ENCODE results near the gene HERPUD1. TPM values are rescaled to one million over a fixed set of nuclear protein-coding genes. Genes with fewer than 3 reads are reported as not detected.

Gene HERPUD1
- total and polyA plus RNA-seq, 2 of the 13 experiments (the other 11 are each of a cell fraction or from before 2014, with no cell fraction given): 96.2 to 323 TPM

- TF ChIP-seq SMAD1 (CRISPR knock-in tag; IDR thresholded peaks at IDR 0.05; ENCODE audit: borderline replicate concordance, low read depth): peak; percentile 66; the same call in 1 of the 2 replicates
These were observed 12.7 kb upstream of the HERPUD1 start (continued) for GRCh38 chr16:56919099-56919800.

- DNase-seq (ENCODE audit: low spot score): no peak
- no peak overlapping the region for H3K4me3 ChIP-seq (replicated peaks in 1 of 3; ENCODE audit: insufficient read depth in 1 of 3, low read depth in 2 of 3, low read length in 3 of 3)
- WGBS (ENCODE audit: low lambda C conversion rate): 58% methylated on average over 4 of the region's 4 CpGs
- H3K4me2 ChIP-seq (ENCODE audit: low read depth, low read length): peak overlapping the region; percentile 6; the same call in 1 of the 2 replicates
- ATAC-seq: no peak
- H3K9ac ChIP-seq (ENCODE audit: insufficient read depth, low read depth, low read length): no peak overlapping the region
- no peaks in the 10 kb centered on the region for H3K79me2 ChIP-seq (ENCODE audit: insufficient read depth, low read length)
- no peaks in the 10 kb centered on the region for H3K9me3 ChIP-seq (ENCODE audit: low read length)
- in situ Hi-C loops (cut with HindIII; ENCODE audit: extremely low pct_ligation_motif_present, low pct_unique_long_range_greater_than_20kb): no loop called here
- H3K36me3 ChIP-seq (replicated peaks in 1 of 2; ENCODE audit: control insufficient read depth in 1 of 2, insufficient read depth in 2 of 2, low read length in 2 of 2): no peaks in the 10 kb centered on the region
- H3K27ac ChIP-seq (ENCODE audit: extremely low read length, insufficient read depth, low read length): peak overlapping the region; percentile 72
- TF ChIP-seq ZNF616 (CRISPR knock-in tag; IDR thresholded peaks at IDR 0.05; ENCODE audit: low read depth): no peak
- TF ChIP-seq THAP8 (CRISPR knock-in tag; IDR thresholded peaks at IDR 0.05; ENCODE audit: borderline replicate concordance): no peak
- TF ChIP-seq ZNF460 (CRISPR knock-in tag; IDR thresholded peaks at IDR 0.05; ENCODE audit: borderline replicate concordance): no peak
- TF ChIP-seq ZNF354B (CRISPR knock-in tag; IDR thresholded peaks at IDR 0.05): no peak
- TF ChIP-seq ZFP41 (CRISPR knock-in tag; IDR thresholded peaks at IDR 0.05; ENCODE audit: borderline replicate concordance): no peak
- TF ChIP-seq SALL1 (CRISPR knock-in tag; IDR thresholded peaks at IDR 0.05): no peak
- TF ChIP-seq ZNF432 (CRISPR knock-in tag; IDR thresholded peaks at IDR 0.05; ENCODE audit: borderline replicate concordance): no peak
- no peak for TF ChIP-seq ZNF317 (CRISPR knock-in tag; IDR thresholded peaks at IDR 0.05)
- TF ChIP-seq ZNF484 (CRISPR knock-in tag; IDR thresholded peaks at IDR 0.05; ENCODE audit: borderline replicate concordance, low read depth): no peak
- TF ChIP-seq ZNF652 (CRISPR knock-in tag; IDR thresholded peaks at IDR 0.05; ENCODE audit: borderline replicate concordance, low read depth): peak; percentile 69
- no peak for TF ChIP-seq ZSCAN21 (CRISPR knock-in tag; IDR thresholded peaks at IDR 0.05; ENCODE audit: borderline replicate concordance)
- TF ChIP-seq ZNF296 (CRISPR knock-in tag; conservative IDR thresholded peaks at IDR 0.05): no peak
- 0 out of 2 replicates have a peak, but pooled peaks have one; percentile 13 for TF ChIP-seq ZBTB7A (CRISPR knock-in tag; IDR thresholded peaks at IDR 0.05)
- TF ChIP-seq CREB1 (IDR thresholded peaks at IDR 0.05): no peak
- peak; percentile 35; the same call in 1 of the 2 replicates for TF ChIP-seq CREB1 (CRISPR knock-in tag; IDR thresholded peaks at IDR 0.05)
- TF ChIP-seq ZFY (CRISPR knock-in tag; IDR thresholded peaks at IDR 0.05): 0 out of 2 replicates have a peak, but pooled peaks have one; percentile 20
- 0 out of 2 replicates have a peak, but pooled peaks have one; percentile 19 for TF ChIP-seq ZBED4 (CRISPR knock-in tag; IDR thresholded peaks at IDR 0.05; ENCODE audit: borderline replicate concordance)
- intact Hi-C loops (cut with micrococcal nuclease; ENCODE audit: unreplicated experiment): no loop called here
- CTCF ChIA-PET (ENCODE audit: low intra/inter-chr PET ratio, low total read pairs): no interaction called here
- no peak overlapping the region for H2AFZ ChIP-seq (ENCODE audit: low read length)
- no peaks in the 10 kb centered on the region for H4K20me1 ChIP-seq (ENCODE audit: insufficient read depth, low read length)
- no peaks in the 10 kb centered on the region for H3K27me3 ChIP-seq (ENCODE audit: control insufficient read depth in 1 of 2, insufficient read depth in 2 of 2, low read length in 2 of 2)
- POLR2A ChIA-PET: interaction anchor here (0.8 to 8.7 kb wide), 4 partner anchors 9 to 33 kb away, joined by 3 to 232 read pairs (median 4); partner anchors contain the start of gene HERPUD1
- BruUV-seq (replicated peaks): no TSS peak
- no peak for FAIRE-seq
- H3K4me1 ChIP-seq (ENCODE audit: insufficient read depth, low read length): peaks cover 78% of the 10 kb centered on the region
These were observed 10.4 kb upstream of the HERPUD1 start for GRCh38 chr16:56921571-56921970.
